Neural crest cell (in vitro differentiated cells): ENCODE data around the gene SELENOK. TPM values are rescaled to one million over a fixed set of nuclear protein-coding genes. Genes with fewer than 3 reads are reported as not detected.

Experiments
- DNase-seq: peaks from one replicate; pipeline ENCODE4 v3.0.0; 2021; ENCODE audit warnings: low read depth, mixed read lengths, low spot score
- H3K27ac Mint-ChIP-seq: one replicate; pipeline ENCODE4 v1.8.0; 2021; ENCODE audit warnings: mild to moderate bottlenecking, mixed read lengths; ENCODE audit not compliant: unreplicated experiment
- H3K27me3 Mint-ChIP-seq: 2 replicates; pipeline ENCODE4 v1.8.0; 2021; ENCODE audit warnings: low read depth, mild to moderate bottlenecking, mixed read lengths
- H3K36me3 Mint-ChIP-seq: 2 replicates; pipeline ENCODE4 v1.8.0; 2021; ENCODE audit warnings: low read depth, mild to moderate bottlenecking, mixed read lengths
- H3K4me1 Mint-ChIP-seq: 2 replicates; pipeline ENCODE4 v1.8.0; 2021; ENCODE audit warnings: mixed read lengths
- H3K4me3 Mint-ChIP-seq: one replicate; pipeline ENCODE4 v1.8.0; 2021; ENCODE audit warnings: mild to moderate bottlenecking, mixed read lengths
- H3K9me3 Mint-ChIP-seq: 2 replicates; pipeline ENCODE4 v1.8.0; 2021; ENCODE audit warnings: mixed read lengths
- total RNA-seq: library from RNA; stranded (reverse); gene quantifications from 2 replicates; pipeline ENCODE4 v1.2.1, GENCODE V29; 2021
- TF ChIP-seq, protein P1 (sequence below): fragments of 200-600 bp; sonication (generic); conservative IDR thresholded peaks from 2 replicates; pipeline ENCODE4 v1.5.0; 2021; ENCODE audit warnings: antibody characterized with exemption, mild to moderate bottlenecking

Gene SELENOK
- total RNA-seq, 1 donor from 2014 or later = 39.2 TPM

GRCh38 chr3:53913401-53913800, 21.7 kb upstream of the SELENOK start:
- Mint-ChIP-seq H3K27me3 (peaks cover 75% of the 10 kb centered on the region), H3K9me3 (peaks cover 5% of the 10 kb centered on the region), H3K27ac (no peak overlapping the region), H3K36me3 (no peaks in the 10 kb centered on the region), H3K4me1 (no peaks in the 10 kb centered on the region), H3K4me3 (no peak overlapping the region)
- DNase-seq = no peak
- TF ChIP-seq, protein P1, sequence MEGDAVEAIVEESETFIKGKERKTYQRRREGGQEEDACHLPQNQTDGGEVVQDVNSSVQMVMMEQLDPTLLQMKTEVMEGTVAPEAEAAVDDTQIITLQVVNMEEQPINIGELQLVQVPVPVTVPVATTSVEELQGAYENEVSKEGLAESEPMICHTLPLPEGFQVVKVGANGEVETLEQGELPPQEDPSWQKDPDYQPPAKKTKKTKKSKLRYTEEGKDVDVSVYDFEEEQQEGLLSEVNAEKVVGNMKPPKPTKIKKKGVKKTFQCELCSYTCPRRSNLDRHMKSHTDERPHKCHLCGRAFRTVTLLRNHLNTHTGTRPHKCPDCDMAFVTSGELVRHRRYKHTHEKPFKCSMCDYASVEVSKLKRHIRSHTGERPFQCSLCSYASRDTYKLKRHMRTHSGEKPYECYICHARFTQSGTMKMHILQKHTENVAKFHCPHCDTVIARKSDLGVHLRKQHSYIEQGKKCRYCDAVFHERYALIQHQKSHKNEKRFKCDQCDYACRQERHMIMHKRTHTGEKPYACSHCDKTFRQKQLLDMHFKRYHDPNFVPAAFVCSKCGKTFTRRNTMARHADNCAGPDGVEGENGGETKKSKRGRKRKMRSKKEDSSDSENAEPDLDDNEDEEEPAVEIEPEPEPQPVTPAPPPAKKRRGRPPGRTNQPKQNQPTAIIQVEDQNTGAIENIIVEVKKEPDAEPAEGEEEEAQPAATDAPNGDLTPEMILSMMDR = no peak

DNA sequence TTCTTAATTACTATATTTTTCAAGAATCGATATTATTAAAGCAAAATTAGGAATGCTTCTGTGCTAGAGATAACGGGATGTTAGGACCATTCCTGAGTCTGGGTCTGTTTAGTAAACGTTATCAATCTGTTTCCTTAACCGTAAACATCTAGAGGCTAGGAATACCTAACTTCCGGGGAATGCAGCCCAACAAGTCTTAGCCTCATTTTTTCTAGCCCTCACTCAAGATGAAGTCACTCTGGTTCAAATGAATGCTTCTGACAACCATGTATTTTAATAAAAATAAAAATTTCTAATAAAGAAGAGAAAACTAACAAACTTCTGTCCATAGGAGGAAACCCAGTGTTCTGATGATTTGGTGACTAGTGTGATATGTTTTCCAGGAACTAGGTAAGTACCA, 11.1 kb upstream of the SELENOK start:
- H3K27ac Mint-ChIP-seq = no peak overlapping the region
- H3K9me3 Mint-ChIP-seq = no peaks in the 10 kb centered on the region
- H3K27me3 Mint-ChIP-seq = peaks cover 40% of the 10 kb centered on the region
- no peaks in the 10 kb centered on the region for H3K4me1 Mint-ChIP-seq
- TF ChIP-seq, protein P1 = no peak
- no peaks in the 10 kb centered on the region for H3K36me3 Mint-ChIP-seq
- DNase-seq = no peak
- H3K4me3 Mint-ChIP-seq = no peak overlapping the region

- no peaks in the 10 kb centered on the region for H3K4me1 Mint-ChIP-seq
- no peak overlapping the region for H3K4me3 Mint-ChIP-seq
- H3K27ac Mint-ChIP-seq = no peak overlapping the region
- no peak for DNase-seq
- TF ChIP-seq, protein P1 = no peak
- H3K9me3 Mint-ChIP-seq = no peaks in the 10 kb centered on the region
- H3K36me3 Mint-ChIP-seq = no peaks in the 10 kb centered on the region
- peaks cover 40% of the 10 kb centered on the region for H3K27me3 Mint-ChIP-seq
Observed at GRCh38 chr3:53902067-53902466, 10.4 kb upstream of the SELENOK start.

- TF ChIP-seq, protein P1 = no peak
- H3K36me3 Mint-ChIP-seq = no peaks in the 10 kb centered on the region
- no peaks in the 10 kb centered on the region for H3K9me3 Mint-ChIP-seq
- no peak overlapping the region for H3K27ac Mint-ChIP-seq
- no peak for DNase-seq
- peaks cover 41% of the 10 kb centered on the region for H3K27me3 Mint-ChIP-seq
- H3K4me3 Mint-ChIP-seq = no peak overlapping the region
- H3K4me1 Mint-ChIP-seq = no peaks in the 10 kb centered on the region
Observed at GRCh38 chr3:53900666-53901331, 9.1 kb upstream of the SELENOK start.

- Mint-ChIP-seq H3K27me3 (peaks cover 51% of the 10 kb centered on the region), H3K27ac (no peak overlapping the region), H3K4me1 (no peaks in the 10 kb centered on the region), H3K36me3 (no peaks in the 10 kb centered on the region), H3K9me3 (no peaks in the 10 kb centered on the region), H3K4me3 (no peak overlapping the region)
- no peak for DNase-seq
- TF ChIP-seq, protein P1 = no peak
Observed at GRCh38 chr3:53899750-53900149, 8.1 kb upstream of the SELENOK start.
